Tibial nerve (tissue), 4 donors: ENCODE measurements around the gene TTBK2. TPM values are rescaled to one million over a fixed set of nuclear protein-coding genes. Genes with fewer than 3 reads are reported as not detected.
A peak's percentile ranks its signal among the peaks of the same experiment; 100 is the strongest.

Source experiments
- DNase-seq, 2 donors: peaks; one replicate each; pipeline ENCODE4 v3.0.0-alpha.2; 2019; ENCODE audit warnings: low spot score in 2 of 2
- H3K27ac ChIP-seq, 4 donors: fragments of 200-600 bp; sonication (generic) in 3 of 4; one replicate each; pipeline ENCODE4 v1.5.1; 2017 to 2019; ENCODE audit warnings: mild to moderate bottlenecking in 1 of 4
- H3K27me3 ChIP-seq, 2 donors: fragments of 200-600 bp; sonication (generic) in 1 of 2; one replicate each; pipeline versions ENCODE4 v1.5.1 to v1.6.0; 2017 to 2019
- H3K36me3 ChIP-seq, 3 donors: fragments of 200-600 bp; sonication (generic); one replicate each; pipeline ENCODE4 v1.5.1; 2018 to 2019
- H3K4me1 ChIP-seq, 4 donors: fragments of 200-600 bp; sonication (generic) in 3 of 4; one replicate each; pipeline ENCODE4 v1.5.1; 2017 to 2019
- H3K4me3 ChIP-seq, 4 donors: fragments of 200-600 bp; sonication (generic) in 3 of 4; one replicate each; pipeline ENCODE4 v1.5.1; 2017 to 2019; ENCODE audit warnings: mild to moderate bottlenecking in 1 of 4, moderate library complexity in 1 of 4
- H3K9me3 ChIP-seq, 4 donors: fragments of 200-600 bp; sonication (generic) in 3 of 4; one replicate each; pipeline ENCODE4 v1.5.1; 2017 to 2019
- CTCF ChIP-seq, 5 experiments: fragments of 200-600 bp in 3 of 5; fragments of 450-650 bp in 2 of 5; sonication (generic) in 3 of 5; IDR thresholded peaks; one replicate each; pipeline ENCODE4 v1.5.1; 2016 to 2019; ENCODE audit warnings: antibody characterized with exemption in 5 of 5, mild to moderate bottlenecking in 3 of 5, moderate library complexity in 2 of 5
- EP300 ChIP-seq, 2 donors: sonication (generic); formaldehyde crosslinking; IDR thresholded peaks; one replicate each; pipeline ENCODE4 v1.6.1; 2017; ENCODE audit warnings: antibody characterized with exemption in 2 of 2, mild to moderate bottlenecking in 1 of 2
- POLR2A ChIP-seq, 2 donors: fragments of 450-650 bp; IDR thresholded peaks; one replicate each; pipeline ENCODE4 v1.6.1; 2017; ENCODE audit warnings: antibody characterized with exemption in 2 of 2, mild to moderate bottlenecking in 2 of 2, moderate library complexity in 2 of 2
- WGBS, 2 donors: methylation state at CpG; one replicate each; pipeline ENCODE4 v1.1.5; 2018; 5-methylcytosine and 5-hydroxymethylcytosine counted together
- total RNA-seq, 4 donors: library from RNA; depleted of rRNA; stranded (reverse); fragments of >200 nt; gene quantifications; one replicate each; pipeline ENCODE4 v1.1.0, GENCODE V29; 2016

The TTBK2 gene
- total RNA-seq, 4 donors from 2014 or later = 20.2 to 31.2 (median 23.4) TPM

GRCh38 chr15:42736178-42736792 lies 184.3 kb downstream of the TTBK2 start:
- Histone ChIP-seq H3K27me3 (no peaks in the 10 kb centered on the region), H3K36me3 (peaks cover 0 to 41% (median 10%) of the 10 kb centered on the region in 3 donors), H3K27ac (peak overlapping the region; percentile 79 to 94 (median 90)), H3K4me1 (peaks cover 0 to 22% (median 5%) of the 10 kb centered on the region in 4 donors), H3K4me3 (peak overlapping the region; percentile 52 to 88 (median 71)), H3K9me3 (no peaks in the 10 kb centered on the region)
- TF ChIP-seq CTCF (IDR thresholded peaks at IDR 0.05) (no peak), POLR2A (IDR thresholded peaks at IDR 0.05) (no peak), EP300 (IDR thresholded peaks at IDR 0.05) (no peak)
- 1 to 15% methylated on average over 7 to 9 of the region's 55 CpGs for WGBS, 2 donors
- no peak for DNase-seq

- Histone ChIP-seq H3K9me3 (no peaks in the 10 kb centered on the region), H3K4me1 (peaks cover 0 to 22% (median 5%) of the 10 kb centered on the region in 4 donors), H3K4me3 (peak overlapping the region; percentile 52 to 88 (median 71)), H3K27me3 (no peaks in the 10 kb centered on the region), H3K36me3 (peaks cover 0 to 48% (median 16%) of the 10 kb centered on the region in 3 donors), H3K27ac (peak overlapping the region in 2 of 4 donors; percentile 79 to 94)
- TF ChIP-seq POLR2A (IDR thresholded peaks at IDR 0.05) = no peak
- no peak for TF ChIP-seq CTCF (IDR thresholded peaks at IDR 0.05)
- no peak for TF ChIP-seq EP300 (IDR thresholded peaks at IDR 0.05)
- DNase-seq = no peak
- WGBS, 2 donors = 76 to 78% methylated on average over 19 of the region's 19 CpGs
Observed at GRCh38 chr15:42735382-42736165, 185.0 kb downstream of the TTBK2 start.

- no peaks in the 10 kb centered on the region for H3K9me3 ChIP-seq
- no peaks in the 10 kb centered on the region for H3K27me3 ChIP-seq
- 92 to 97% methylated on average over 6 of the region's 6 CpGs for WGBS, 2 donors
- H3K27ac ChIP-seq = no peak overlapping the region
- no peak for TF ChIP-seq POLR2A (IDR thresholded peaks at IDR 0.05)
- TF ChIP-seq CTCF (IDR thresholded peaks at IDR 0.05) = no peak
- no peak for TF ChIP-seq EP300 (IDR thresholded peaks at IDR 0.05)
- H3K4me1 ChIP-seq = peaks cover 0 to 22% (median 5%) of the 10 kb centered on the region in 4 donors
- peaks cover 0 to 62% (median 23%) of the 10 kb centered on the region in 3 donors for H3K36me3 ChIP-seq
- no peak for DNase-seq
- no peak overlapping the region for H3K4me3 ChIP-seq
Observed at GRCh38 chr15:42734076-42734672, 186.4 kb downstream of the TTBK2 start.

- Histone ChIP-seq H3K27me3 (no peaks in the 10 kb centered on the region), H3K4me1 (peaks cover 0 to 30% (median 5%) of the 10 kb centered on the region in 4 donors), H3K4me3 (no peak overlapping the region), H3K36me3 (peaks cover 0 to 74% (median 23%) of the 10 kb centered on the region in 3 donors), H3K27ac (no peak overlapping the region), H3K9me3 (no peaks in the 10 kb centered on the region)
- no peak for TF ChIP-seq POLR2A (IDR thresholded peaks at IDR 0.05)
- TF ChIP-seq EP300 (IDR thresholded peaks at IDR 0.05) = no peak
- TF ChIP-seq CTCF (IDR thresholded peaks at IDR 0.05) = no peak
- DNase-seq = no peak
- 85% methylated on average over 11 of the region's 11 CpGs for WGBS, 2 donors
Observed at GRCh38 chr15:42733027-42733426, 187.6 kb downstream of the TTBK2 start.
